ENCODE data around the gene MLLT3.

MLLT3 gene

GRCh38 chr9:20630241-20630943 lies 8.1 kb upstream of the MLLT3 start:
- TF ChIP-seq POLR2AphosphoS5 (IDR thresholded peaks at IDR 0.05; ENCODE audit: low read depth, low read length) (no peak), REST (IDR thresholded peaks at IDR 0.05; ENCODE audit: insufficient read depth in 1 of 2, low read depth in 2 of 2, low read length in 2 of 2) (no peak), TAF1 (IDR thresholded peaks at IDR 0.05; ENCODE audit: borderline replicate concordance, insufficient read depth, low read length) (no peak), SIN3A (IDR thresholded peaks at IDR 0.05; ENCODE audit: borderline replicate concordance, insufficient read depth, low read length) (no peak), FOXP2 (optimal IDR thresholded peaks at IDR 0.05; ENCODE audit: borderline replicate concordance, extremely low read depth, extremely low read length, insufficient read depth) (no peak)

GRCh38 chr9:20625003-20625349 lies 2.7 kb upstream of the MLLT3 start:
- TF ChIP-seq FOXP2 (optimal IDR thresholded peaks at IDR 0.05; ENCODE audit: borderline replicate concordance, extremely low read depth, extremely low read length, insufficient read depth) = no peak
- no peak for TF ChIP-seq SIN3A (IDR thresholded peaks at IDR 0.05; ENCODE audit: borderline replicate concordance, insufficient read depth, low read length)
- no peak for TF ChIP-seq TAF1 (IDR thresholded peaks at IDR 0.05; ENCODE audit: borderline replicate concordance, insufficient read depth, low read length)
- TF ChIP-seq POLR2AphosphoS5 (IDR thresholded peaks at IDR 0.05; ENCODE audit: low read depth, low read length) = no peak
- no peak for TF ChIP-seq REST (IDR thresholded peaks at IDR 0.05; ENCODE audit: insufficient read depth in 1 of 2, low read depth in 2 of 2, low read length in 2 of 2)

- TF ChIP-seq SIN3A (IDR thresholded peaks at IDR 0.05; ENCODE audit: borderline replicate concordance, insufficient read depth, low read length) = no peak
- TF ChIP-seq POLR2AphosphoS5 (IDR thresholded peaks at IDR 0.05; ENCODE audit: low read depth, low read length) = no peak
- no peak for TF ChIP-seq TAF1 (IDR thresholded peaks at IDR 0.05; ENCODE audit: borderline replicate concordance, insufficient read depth, low read length)
- no peak for TF ChIP-seq FOXP2 (optimal IDR thresholded peaks at IDR 0.05; ENCODE audit: borderline replicate concordance, extremely low read depth, extremely low read length, insufficient read depth)
- no peak for TF ChIP-seq REST (IDR thresholded peaks at IDR 0.05; ENCODE audit: insufficient read depth in 1 of 2, low read depth in 2 of 2, low read length in 2 of 2)
Measured at GRCh38 chr9:20624201-20625002, 2.1 kb upstream of the MLLT3 start.

GRCh38 chr9:20623748-20624124 lies 1.4 kb upstream of the MLLT3 start:
- TF ChIP-seq POLR2AphosphoS5 (IDR thresholded peaks at IDR 0.05; ENCODE audit: low read depth, low read length) = no peak
- TF ChIP-seq REST (IDR thresholded peaks at IDR 0.05; ENCODE audit: insufficient read depth in 1 of 2, low read depth in 2 of 2, low read length in 2 of 2) = no peak

All from PFSK-1 (cell line).